ENCODE measurements around the gene FLNC. TPM values are rescaled to one million over a fixed set of nuclear protein-coding genes. Genes with fewer than 3 reads are reported as not detected.

Gene FLNC
- total and polyA plus RNA-seq, 2 of the 13 experiments (the other 11 are each of a cell fraction or from before 2014, with no cell fraction given) = 0.02 TPM; not detected in 1

DNA sequence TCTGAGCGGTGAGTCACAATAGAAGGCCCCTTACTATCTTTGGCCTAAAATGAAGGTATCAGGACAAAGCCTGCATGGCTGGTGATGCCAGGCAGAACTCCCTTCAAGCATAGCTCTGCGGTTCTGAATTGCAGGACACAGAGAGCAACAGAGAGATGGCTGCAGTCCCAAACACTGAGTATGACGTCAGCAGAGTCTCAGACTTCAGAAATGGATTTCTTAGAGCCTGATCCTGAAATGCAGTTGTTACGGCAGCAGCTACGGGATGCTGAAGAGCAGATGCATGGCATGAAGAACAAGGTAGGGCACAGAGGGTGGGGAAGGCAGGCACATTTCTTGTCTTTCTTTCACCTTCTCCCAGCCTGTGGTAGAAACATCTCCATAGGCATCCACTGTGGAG lies 25.0 kb upstream of the FLNC start:
- TF ChIP-seq ATF7 (IDR thresholded peaks at IDR 0.05) = peak; percentile 90
- no peak for TF ChIP-seq ATF7 (CRISPR knock-in tag; IDR thresholded peaks at IDR 0.05)
- TF ChIP-seq CREB1 (IDR thresholded peaks at IDR 0.05) = peak; percentile 91
- no peak for TF ChIP-seq CREB1 (CRISPR knock-in tag; IDR thresholded peaks at IDR 0.05)
- TF ChIP-seq, protein P1, sequence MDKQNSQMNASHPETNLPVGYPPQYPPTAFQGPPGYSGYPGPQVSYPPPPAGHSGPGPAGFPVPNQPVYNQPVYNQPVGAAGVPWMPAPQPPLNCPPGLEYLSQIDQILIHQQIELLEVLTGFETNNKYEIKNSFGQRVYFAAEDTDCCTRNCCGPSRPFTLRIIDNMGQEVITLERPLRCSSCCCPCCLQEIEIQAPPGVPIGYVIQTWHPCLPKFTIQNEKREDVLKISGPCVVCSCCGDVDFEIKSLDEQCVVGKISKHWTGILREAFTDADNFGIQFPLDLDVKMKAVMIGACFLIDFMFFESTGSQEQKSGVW (CRISPR knock-in tag; IDR thresholded peaks at IDR 0.05; ENCODE audit: borderline replicate concordance) = no peak
- no peaks in the 10 kb centered on the region for H4K20me1 ChIP-seq (ENCODE audit: insufficient read depth, low read length)
- H3K4me3 ChIP-seq (replicated peaks in 1 of 3; ENCODE audit: insufficient read depth in 1 of 3, low read depth in 2 of 3, low read length in 3 of 3) = no peak overlapping the region
- CTCF ChIA-PET (ENCODE audit: low intra/inter-chr PET ratio, low total read pairs) = no interaction called here
- in situ Hi-C loops (cut with HindIII; ENCODE audit: extremely low pct_ligation_motif_present, low pct_unique_long_range_greater_than_20kb) (no loop called here), intact Hi-C loops (cut with micrococcal nuclease; ENCODE audit: unreplicated experiment) (no loop called here)
- H3K4me1 ChIP-seq (ENCODE audit: insufficient read depth, low read length) = no peaks in the 10 kb centered on the region
- no TSS peak for BruUV-seq (replicated peaks)
- H3K27ac ChIP-seq (ENCODE audit: extremely low read length, insufficient read depth, low read length) = no peak overlapping the region
- no peak for FAIRE-seq
- no peak for DNase-seq (ENCODE audit: low spot score)
- no peak overlapping the region for H3K9ac ChIP-seq (ENCODE audit: insufficient read depth, low read depth, low read length)
- no peaks in the 10 kb centered on the region for H3K9me3 ChIP-seq (ENCODE audit: low read length)
- peaks cover 3 to 25% of the 10 kb centered on the region in 2 experiments; a peak in 3 of 5 replicates for H3K27me3 ChIP-seq (ENCODE audit: control insufficient read depth in 1 of 2, insufficient read depth in 2 of 2, low read length in 2 of 2)
- POLR2A ChIA-PET = no interaction called here
- ATAC-seq = no peak
- no peaks in the 10 kb centered on the region for H3K79me2 ChIP-seq (ENCODE audit: insufficient read depth, low read length)
- 51% methylated on average over 5 of the region's 5 CpGs for WGBS (ENCODE audit: low lambda C conversion rate)
- no peaks in the 10 kb centered on the region for H3K36me3 ChIP-seq (replicated peaks in 1 of 2; ENCODE audit: control insufficient read depth in 1 of 2, insufficient read depth in 2 of 2, low read length in 2 of 2)
- no peak overlapping the region for H2AFZ ChIP-seq (ENCODE audit: low read length)
- H3K4me2 ChIP-seq (ENCODE audit: low read depth, low read length) = no peak overlapping the region

DNA sequence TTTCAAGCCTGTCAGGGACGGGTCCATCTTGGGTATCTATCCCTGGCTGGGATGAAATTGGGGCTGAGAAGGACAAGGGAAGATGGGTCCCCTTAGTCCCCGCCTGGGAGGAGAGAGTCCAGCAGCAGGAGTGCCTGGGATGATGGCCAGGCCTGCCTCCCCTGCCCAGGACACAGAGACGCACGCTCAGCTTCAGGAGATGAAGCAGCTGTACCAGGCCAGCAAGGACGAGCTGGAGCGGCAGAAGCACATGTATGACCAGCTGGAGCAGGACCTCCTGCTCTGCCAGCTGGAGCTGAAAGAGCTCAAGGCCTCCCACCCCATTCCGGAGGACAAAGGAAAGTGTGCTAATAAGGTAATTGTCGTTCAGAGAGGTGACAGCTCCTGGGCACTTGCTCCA lies 23.0 kb upstream of the FLNC start:
- CTCF ChIA-PET (ENCODE audit: low intra/inter-chr PET ratio, low total read pairs) = no interaction called here
- TF ChIP-seq, protein P2, sequence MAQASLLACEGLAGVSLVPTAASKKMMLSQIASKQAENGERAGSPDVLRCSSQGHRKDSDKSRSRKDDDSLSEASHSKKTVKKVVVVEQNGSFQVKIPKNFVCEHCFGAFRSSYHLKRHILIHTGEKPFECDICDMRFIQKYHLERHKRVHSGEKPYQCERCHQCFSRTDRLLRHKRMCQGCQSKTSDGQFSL (CRISPR knock-in tag; IDR thresholded peaks at IDR 0.05) = no peak
- TF ChIP-seq, protein P3, sequence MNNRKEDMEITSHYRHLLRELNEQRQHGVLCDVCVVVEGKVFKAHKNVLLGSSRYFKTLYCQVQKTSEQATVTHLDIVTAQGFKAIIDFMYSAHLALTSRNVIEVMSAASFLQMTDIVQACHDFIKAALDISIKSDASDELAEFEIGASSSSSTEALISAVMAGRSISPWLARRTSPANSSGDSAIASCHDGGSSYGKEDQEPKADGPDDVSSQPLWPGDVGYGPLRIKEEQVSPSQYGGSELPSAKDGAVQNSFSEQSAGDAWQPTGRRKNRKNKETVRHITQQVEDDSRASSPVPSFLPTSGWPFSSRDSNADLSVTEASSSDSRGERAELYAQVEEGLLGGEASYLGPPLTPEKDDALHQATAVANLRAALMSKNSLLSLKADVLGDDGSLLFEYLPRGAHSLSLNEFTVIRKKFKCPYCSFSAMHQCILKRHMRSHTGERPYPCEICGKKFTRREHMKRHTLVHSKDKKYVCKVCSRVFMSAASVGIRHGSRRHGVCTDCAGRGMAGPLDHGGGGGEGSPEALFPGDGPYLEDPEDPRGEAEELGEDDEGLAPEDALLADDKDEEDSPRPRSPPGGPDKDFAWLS (CRISPR knock-in tag; IDR thresholded peaks at IDR 0.05; ENCODE audit: borderline replicate concordance) = no peak
- no peak for TF ChIP-seq SIX4 (CRISPR knock-in tag; IDR thresholded peaks at IDR 0.05)
- no peak for TF ChIP-seq CREM (IDR thresholded peaks at IDR 0.05)
- no peak for TF ChIP-seq CREM (CRISPR knock-in tag; IDR thresholded peaks at IDR 0.05)
- no peak for TF ChIP-seq ZNF546 (CRISPR knock-in tag; conservative IDR thresholded peaks at IDR 0.05)
- TF ChIP-seq ZNF282 (IDR thresholded peaks at IDR 0.05; ENCODE audit: partially characterized antibody) = no peak
- TF ChIP-seq, protein P4, sequence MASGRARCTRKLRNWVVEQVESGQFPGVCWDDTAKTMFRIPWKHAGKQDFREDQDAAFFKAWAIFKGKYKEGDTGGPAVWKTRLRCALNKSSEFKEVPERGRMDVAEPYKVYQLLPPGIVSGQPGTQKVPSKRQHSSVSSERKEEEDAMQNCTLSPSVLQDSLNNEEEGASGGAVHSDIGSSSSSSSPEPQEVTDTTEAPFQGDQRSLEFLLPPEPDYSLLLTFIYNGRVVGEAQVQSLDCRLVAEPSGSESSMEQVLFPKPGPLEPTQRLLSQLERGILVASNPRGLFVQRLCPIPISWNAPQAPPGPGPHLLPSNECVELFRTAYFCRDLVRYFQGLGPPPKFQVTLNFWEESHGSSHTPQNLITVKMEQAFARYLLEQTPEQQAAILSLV (CRISPR knock-in tag; IDR thresholded peaks at IDR 0.05; ENCODE audit: borderline replicate concordance) = no peak
- no peak for TF ChIP-seq ZNF143 (CRISPR knock-in tag; IDR thresholded peaks at IDR 0.05)
- no peak for TF ChIP-seq FOXK1 (CRISPR knock-in tag; IDR thresholded peaks at IDR 0.05; ENCODE audit: borderline replicate concordance, low read depth)
- TF ChIP-seq ZNF547 (CRISPR knock-in tag; IDR thresholded peaks at IDR 0.05) = no peak
- TF ChIP-seq ZNF776 (CRISPR knock-in tag; IDR thresholded peaks at IDR 0.05) = no peak
- TF ChIP-seq HDAC6 (IDR thresholded peaks at IDR 0.05; ENCODE audit: low read depth, low read length) = no peak

More for the DNA sequence above, 23.0 kb upstream of the FLNC start:
- peaks cover 3 to 32% of the 10 kb centered on the region in 2 experiments; a peak in 3 of 5 replicates for H3K27me3 ChIP-seq (ENCODE audit: control insufficient read depth in 1 of 2, insufficient read depth in 2 of 2, low read length in 2 of 2)
- no peaks in the 10 kb centered on the region for H4K20me1 ChIP-seq (ENCODE audit: insufficient read depth, low read length)
- no peak overlapping the region for H3K9ac ChIP-seq (ENCODE audit: insufficient read depth, low read depth, low read length)
- H3K4me3 ChIP-seq (replicated peaks in 1 of 3; ENCODE audit: insufficient read depth in 1 of 3, low read depth in 2 of 3, low read length in 3 of 3) = no peak overlapping the region
- H2AFZ ChIP-seq (ENCODE audit: low read length) = no peak overlapping the region
- POLR2A ChIA-PET = no interaction called here
- FAIRE-seq (no peak), DNase-seq (ENCODE audit: low spot score) (no peak), ATAC-seq (no peak)
- H3K79me2 ChIP-seq (ENCODE audit: insufficient read depth, low read length) = no peaks in the 10 kb centered on the region
- no peak overlapping the region for H3K4me2 ChIP-seq (ENCODE audit: low read depth, low read length)
- no TSS peak for BruUV-seq (replicated peaks)
- H3K9me3 ChIP-seq (ENCODE audit: low read length) = no peaks in the 10 kb centered on the region
- in situ Hi-C loops (cut with HindIII; ENCODE audit: extremely low pct_ligation_motif_present, low pct_unique_long_range_greater_than_20kb) = no loop called here
- 27% methylated on average over 4 of the region's 8 CpGs for WGBS (ENCODE audit: low lambda C conversion rate)
- intact Hi-C loops (cut with micrococcal nuclease; ENCODE audit: unreplicated experiment) = no loop called here
- no peak overlapping the region for H3K27ac ChIP-seq (ENCODE audit: extremely low read length, insufficient read depth, low read length)
- no peaks in the 10 kb centered on the region for H3K4me1 ChIP-seq (ENCODE audit: insufficient read depth, low read length)
- H3K36me3 ChIP-seq (replicated peaks in 1 of 2; ENCODE audit: control insufficient read depth in 1 of 2, insufficient read depth in 2 of 2, low read length in 2 of 2) = no peaks in the 10 kb centered on the region
